Fibroblast of skin of left quadriceps (primary cell): Measurements from ENCODE around the gene ATP1B1.
A peak's percentile ranks its signal among the peaks of the same experiment; 100 is the strongest.

Source experiments
- DNase-seq, 2 experiments: peaks; one replicate each; pipeline ENCODE4 v3.0.0-alpha.2; 2013; ENCODE audit warnings: low read depth in 2 of 2

ATP1B1 gene

GRCh38 chr1:169094897-169095569 is 11.5 kb upstream of the ATP1B1 start:
- DNase-seq, result no peak

GRCh38 chr1:169098380-169098779 is 8.1 kb upstream of the ATP1B1 start:
- no peak for DNase-seq

DNA sequence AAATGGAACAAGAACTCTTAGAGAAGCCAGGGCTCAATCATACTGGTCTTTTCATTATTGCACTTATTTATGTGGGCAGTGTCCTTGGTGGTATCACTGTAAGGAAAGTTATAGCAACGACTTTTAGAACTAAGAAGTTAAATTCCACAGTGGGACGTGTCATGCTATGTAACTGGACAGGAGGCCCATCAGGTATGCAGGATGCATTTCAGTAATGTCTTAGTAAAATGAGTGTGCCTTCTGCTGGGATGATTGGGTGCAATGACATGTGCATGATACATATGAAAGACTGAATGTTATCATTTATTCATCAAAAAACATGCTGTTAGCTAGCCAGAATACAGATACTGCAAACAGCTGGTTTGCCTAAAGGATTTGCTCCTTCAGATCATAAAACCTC is 6.9 kb upstream of the ATP1B1 start:
- no peak for DNase-seq

DNA sequence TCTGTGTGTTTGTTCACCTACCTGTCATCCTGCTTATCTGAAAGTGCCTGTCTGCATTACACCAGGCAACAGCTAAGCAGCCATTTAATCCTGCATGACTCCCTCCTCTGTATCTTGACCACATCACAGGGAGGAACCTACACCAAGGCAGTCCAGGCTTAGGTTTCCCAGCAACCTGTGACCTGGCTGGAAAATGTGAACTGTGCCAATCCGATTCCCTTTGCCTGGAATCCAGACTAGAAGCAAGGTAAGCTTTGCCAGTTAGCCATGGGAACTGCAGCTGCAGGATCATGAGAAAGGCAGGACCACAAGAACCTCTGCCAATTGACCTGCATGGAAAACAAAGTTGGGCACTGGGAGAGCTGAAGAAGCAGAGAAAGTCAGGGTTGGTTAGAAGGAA is 6.3 kb upstream of the ATP1B1 start:
- DNase-seq, result no peak

- no peak for DNase-seq
These were observed 5.8 kb upstream of the ATP1B1 start for GRCh38 chr1:169100651-169101088.

DNA sequence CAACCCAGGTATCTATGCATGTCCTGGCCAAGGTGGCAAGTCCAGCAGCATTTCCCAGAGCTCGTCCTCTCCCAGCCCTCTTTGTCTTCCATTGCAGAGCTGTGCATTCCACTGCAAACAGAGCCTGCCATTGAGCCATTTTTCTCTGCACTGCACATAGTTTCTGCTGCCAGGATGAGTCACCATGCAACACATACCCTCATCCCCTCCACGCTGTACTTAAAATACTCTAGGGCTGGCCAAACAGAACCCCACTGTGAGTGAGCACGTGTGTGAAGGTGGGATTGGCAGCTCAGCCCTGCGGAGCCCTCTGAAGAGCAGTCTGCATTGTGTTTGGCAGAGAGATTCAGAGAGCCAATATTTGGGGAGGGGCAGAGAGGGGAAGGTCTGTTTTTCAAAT is 3.9 kb upstream of the ATP1B1 start:
- DNase-seq, result peak; percentile 49 to 53

GRCh38 chr1:169103002-169103401 is 3.5 kb upstream of the ATP1B1 start:
- no peak for DNase-seq

- no peak for DNase-seq
These were observed 3.0 kb upstream of the ATP1B1 start for GRCh38 chr1:169103480-169103893.

DNA sequence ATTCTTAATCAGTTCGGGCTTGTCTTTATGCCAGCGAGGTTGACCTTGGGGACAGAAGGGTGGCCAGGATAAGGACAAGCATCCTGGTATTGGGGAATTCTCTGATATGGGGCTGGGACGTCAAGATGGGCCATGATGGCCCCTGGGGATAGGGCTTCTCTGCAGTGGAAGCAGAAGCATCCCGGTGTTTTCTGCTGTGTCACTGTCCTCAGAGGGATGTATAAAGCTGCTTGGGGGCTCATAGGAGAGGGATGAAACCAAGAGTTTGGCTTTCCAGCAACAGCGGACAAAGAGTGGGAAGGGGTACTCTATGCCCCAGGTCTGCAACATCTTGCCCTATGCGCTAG is 1.4 kb upstream of the ATP1B1 start:
- DNase-seq, result no peak

GRCh38 chr1:169105434-169106094 is 926 bp upstream of the ATP1B1 start:
- no peak for DNase-seq

- DNase-seq, result no peak
These were observed 572 bp downstream of the ATP1B1 start for GRCh38 chr1:169106921-169107602.

DNA sequence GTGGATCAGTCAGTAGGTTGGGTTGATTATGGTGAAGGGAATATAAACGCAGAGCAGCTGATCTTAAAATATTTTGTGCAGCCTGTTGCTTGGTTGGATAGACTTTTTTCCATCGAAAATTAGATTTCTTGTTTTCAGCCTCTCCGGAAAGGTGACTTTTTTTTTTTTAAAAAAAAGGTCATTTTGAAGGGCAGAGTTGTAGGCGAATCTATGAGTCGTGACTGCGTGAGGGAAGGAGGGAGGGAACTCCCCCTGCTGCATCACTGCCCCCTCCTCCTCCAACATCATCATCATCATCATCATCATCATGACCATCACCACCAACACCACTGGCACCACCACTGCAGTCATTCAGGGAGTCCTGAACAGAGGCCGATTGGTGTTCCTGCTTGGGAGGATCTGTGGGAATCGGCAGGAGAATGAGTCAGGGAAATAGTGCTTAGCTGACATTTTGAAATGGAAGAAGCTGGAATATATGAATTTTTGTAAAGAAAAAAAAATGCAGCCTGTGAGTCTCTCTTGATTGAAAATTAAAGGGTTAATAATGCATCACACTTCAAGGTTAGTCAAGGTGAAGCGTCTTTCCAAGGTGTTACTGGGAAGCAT is 1.2 kb downstream of the ATP1B1 start:
- no peak for DNase-seq

DNA sequence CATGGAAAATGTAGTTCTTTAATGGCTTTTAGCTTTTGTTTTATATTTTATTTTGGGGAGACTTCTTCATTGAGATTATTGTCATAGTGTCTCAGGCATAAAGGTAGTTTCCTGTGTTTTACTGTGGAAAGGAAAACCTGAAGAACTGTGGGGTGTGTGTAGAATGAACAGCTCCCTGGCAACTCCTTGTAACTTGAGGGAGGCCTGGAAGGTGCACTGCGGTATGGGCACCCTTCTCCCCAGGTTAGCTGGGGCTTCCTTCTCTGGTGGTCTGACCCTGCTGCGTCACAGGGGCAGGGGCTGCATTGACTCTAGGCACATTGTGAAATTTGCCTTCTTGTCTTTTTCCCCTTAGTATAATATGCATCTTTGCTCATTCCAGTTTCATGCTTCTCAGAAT is 1.7 kb downstream of the ATP1B1 start:
- DNase-seq, result no peak

DNA sequence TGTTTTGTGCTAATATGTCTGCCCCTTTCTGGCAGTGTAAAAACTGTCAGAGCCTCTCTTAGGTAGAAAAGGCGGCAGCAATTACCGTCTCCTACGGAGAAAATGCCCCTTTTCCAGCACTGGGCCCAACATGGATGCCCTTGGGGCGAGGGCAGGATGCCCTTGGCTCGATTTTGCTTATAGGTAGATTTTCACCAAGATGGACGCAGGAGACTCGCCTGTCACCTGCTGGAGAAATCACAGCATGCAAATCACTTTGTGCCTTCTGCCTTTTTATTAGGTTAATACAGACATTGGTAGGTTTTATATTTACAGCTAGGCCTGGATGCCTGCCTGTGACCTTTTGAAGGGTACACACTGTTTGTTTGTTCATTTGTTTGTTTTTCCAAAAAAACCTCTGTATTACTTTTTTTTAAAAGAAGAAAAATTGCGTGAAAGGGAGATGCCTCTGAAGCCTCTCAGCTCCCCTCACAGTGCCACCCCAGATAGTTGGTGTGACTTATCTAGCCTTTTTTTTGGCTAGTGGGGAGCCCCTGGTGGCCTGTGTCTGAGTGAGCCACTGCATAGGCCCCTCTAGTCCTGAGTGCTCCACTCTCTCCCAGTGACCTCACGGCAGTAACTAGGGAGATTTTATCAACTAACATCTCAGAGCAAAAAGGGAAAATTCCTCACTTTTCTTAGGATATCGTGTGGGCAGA is 2.5 kb downstream of the ATP1B1 start:
- no peak for DNase-seq

- DNase-seq, result peak in 1 of 2 experiments; percentile 42
These were observed 3.2 kb downstream of the ATP1B1 start for GRCh38 chr1:169109561-169110134.

DNA sequence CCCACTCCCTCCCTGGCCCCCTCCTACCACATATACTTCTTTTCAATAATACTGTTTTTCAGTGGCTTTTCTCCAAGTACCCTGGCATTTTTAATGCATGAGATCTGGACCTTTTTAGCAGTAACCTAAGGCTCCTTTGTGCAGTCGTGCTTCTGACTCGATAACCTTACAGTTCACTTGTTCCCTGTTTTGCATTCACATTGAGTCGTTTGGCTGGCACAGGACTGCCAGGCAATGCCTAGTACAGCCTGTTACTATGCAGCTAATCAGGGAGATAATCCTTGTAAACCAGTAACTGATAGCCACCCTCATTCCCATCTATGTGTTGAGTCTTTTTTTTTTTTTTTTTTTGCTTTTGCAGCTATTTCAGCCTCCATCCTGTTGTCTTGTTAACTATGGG is 3.7 kb downstream of the ATP1B1 start:
- no peak for DNase-seq

- DNase-seq, result no peak
These were observed 4.4 kb downstream of the ATP1B1 start for GRCh38 chr1:169110689-169111447.

DNA sequence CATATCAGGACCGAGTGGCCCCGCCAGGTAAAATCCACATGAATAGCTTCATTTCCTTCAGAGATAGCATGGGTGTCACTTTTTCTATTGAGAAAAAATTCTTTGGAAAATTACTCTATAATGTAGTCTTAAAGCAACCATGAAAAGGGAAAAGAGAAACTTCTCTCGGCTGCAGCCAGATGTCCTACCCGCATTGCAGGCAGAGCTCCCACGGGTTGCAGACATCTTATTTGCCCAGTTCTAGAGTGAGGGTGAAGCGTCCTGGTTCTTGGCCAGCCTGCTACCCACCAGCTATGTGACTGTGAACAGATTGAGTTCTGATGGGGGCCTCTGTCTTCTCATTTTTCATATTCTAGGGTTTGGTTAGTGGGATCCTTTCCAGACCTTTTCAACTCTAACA is 5.0 kb downstream of the ATP1B1 start:
- no peak for DNase-seq

- no peak for DNase-seq
These were observed 5.8 kb downstream of the ATP1B1 start for GRCh38 chr1:169112241-169112640.

DNA sequence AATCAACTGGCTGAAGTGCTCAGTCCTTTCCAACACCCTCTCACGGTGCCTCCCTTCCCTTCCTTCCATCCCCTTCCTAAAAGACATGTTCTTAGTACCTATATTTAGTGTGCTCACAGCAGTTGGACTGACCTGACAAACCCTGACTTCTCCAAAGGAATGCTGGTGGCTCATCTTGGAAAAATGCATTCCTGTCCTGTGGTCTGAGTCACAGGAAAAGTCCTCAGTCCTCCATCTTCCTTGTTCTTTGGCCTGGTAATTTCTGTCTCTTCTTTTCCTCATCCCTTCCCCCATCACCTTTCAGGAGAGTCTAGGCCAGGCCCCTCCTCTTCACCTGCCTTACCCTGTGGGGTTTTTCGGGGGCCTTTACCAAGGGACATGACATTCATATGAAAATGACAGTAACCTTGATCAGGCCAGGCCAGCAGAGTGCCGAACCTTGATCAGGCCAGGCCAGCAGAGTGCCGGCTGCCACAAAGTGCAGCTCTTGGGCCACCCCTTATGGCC is 7.2 kb downstream of the ATP1B1 start:
- peak; percentile 88 to 91 for DNase-seq
